Tibial artery (tissue), 4 donors: ENCODE results near the gene NKX6-2.

Source experiments
- DNase-seq, 2 donors: peaks; one replicate each; pipeline ENCODE4 v3.0.0-alpha.2; 2019
- H3K27ac ChIP-seq, 2 donors: fragments of 200-600 bp; sonication (generic) in 1 of 2; 1 replicate in 1 of 2; 2 replicates in 1 of 2; pipeline ENCODE4 v1.5.1; 2018 to 2019; ENCODE audit warnings: mild to moderate bottlenecking in 1 of 2
- H3K27me3 ChIP-seq, 2 donors: fragments of 200-600 bp; sonication (generic) in 1 of 2; one replicate each; pipeline versions ENCODE4 v1.5.1 to v1.6.0; 2016 to 2019
- H3K36me3 ChIP-seq, 3 donors: fragments of 200-600 bp; sonication (generic) in 2 of 3; one replicate each; pipeline ENCODE4 v1.5.1; 2016 to 2019; ENCODE audit warnings: mild to moderate bottlenecking in 2 of 3
- H3K4me1 ChIP-seq, 4 donors: fragments of 200-600 bp; sonication (generic) in 2 of 4; 1 replicate in 3 of 4; 2 replicates in 1 of 4; pipeline ENCODE4 v1.5.1; 2016 to 2019
- H3K4me3 ChIP-seq, 2 donors: fragments of 200-600 bp; sonication (generic) in 1 of 2; 1 replicate in 1 of 2; 2 replicates in 1 of 2; pipeline ENCODE4 v1.5.1; 2018 to 2019; ENCODE audit warnings: mild to moderate bottlenecking in 2 of 2
- H3K9me3 ChIP-seq, 3 donors: fragments of 200-600 bp; sonication (generic) in 1 of 3; one replicate each; pipeline ENCODE4 v1.5.1; 2016 to 2019
- intact Hi-C: fragments of 100-400 bp; cut with DNase I; formaldehyde crosslinking; loops from one replicate; pipeline ENCODE4 v1.15.0; 2023; ENCODE audit warnings: low total_unique reads
- TF ChIP-seq, protein P1 (sequence below), 2 experiments: fragments of 200-600 bp in 1 of 2; fragments of 450-650 bp in 1 of 2; IDR thresholded peaks; one replicate each; pipeline ENCODE4 v1.5.1; 2017 to 2019; ENCODE audit warnings: antibody characterized with exemption in 2 of 2, mild to moderate bottlenecking in 1 of 2, moderate library complexity in 1 of 2

NKX6-2 gene

DNA sequence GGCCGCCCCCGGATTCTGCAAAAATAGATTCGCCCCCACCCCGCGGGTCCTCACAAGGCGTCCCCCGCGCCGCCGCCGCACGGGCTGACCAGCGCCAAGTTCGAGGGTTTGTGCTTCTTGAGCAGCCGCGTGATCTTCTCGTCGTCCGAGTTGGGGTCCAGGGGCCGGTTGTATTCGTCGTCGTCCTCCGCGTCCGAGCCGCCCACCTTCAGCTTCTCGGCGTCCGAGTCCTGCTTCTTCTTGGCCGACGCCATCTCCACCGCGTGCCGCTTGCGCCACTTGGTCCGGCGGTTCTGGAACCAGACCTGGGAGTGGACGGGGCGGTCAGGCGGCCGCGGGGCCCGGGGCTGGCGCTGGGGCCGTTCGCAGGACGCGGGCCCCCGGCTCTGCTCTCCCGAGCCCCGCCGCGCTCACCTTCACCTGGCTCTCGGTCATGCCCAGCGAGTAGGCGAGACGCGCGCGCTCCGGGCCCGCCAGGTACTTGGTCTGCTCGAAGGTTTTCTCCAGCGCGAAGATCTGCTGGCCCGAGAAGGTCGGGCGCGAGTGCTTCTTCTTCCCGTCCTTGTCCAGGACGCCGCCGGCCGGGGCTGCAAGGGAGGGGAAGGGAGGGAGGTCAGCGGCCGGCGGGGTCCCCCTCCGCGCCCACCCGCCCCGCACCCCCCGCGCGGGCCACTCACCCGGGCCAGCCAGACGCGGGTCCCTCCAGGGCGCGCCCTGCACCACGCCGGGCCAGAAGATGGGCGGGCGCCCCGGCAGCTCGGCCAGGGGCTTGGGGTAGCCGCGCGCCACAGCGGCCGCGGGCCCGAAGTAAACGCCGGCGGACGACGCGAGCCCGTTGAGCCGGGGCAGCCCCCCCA, 853 bp downstream of the NKX6-2 start:
- intact Hi-C loops = no loop called here
- TF ChIP-seq, protein P1, sequence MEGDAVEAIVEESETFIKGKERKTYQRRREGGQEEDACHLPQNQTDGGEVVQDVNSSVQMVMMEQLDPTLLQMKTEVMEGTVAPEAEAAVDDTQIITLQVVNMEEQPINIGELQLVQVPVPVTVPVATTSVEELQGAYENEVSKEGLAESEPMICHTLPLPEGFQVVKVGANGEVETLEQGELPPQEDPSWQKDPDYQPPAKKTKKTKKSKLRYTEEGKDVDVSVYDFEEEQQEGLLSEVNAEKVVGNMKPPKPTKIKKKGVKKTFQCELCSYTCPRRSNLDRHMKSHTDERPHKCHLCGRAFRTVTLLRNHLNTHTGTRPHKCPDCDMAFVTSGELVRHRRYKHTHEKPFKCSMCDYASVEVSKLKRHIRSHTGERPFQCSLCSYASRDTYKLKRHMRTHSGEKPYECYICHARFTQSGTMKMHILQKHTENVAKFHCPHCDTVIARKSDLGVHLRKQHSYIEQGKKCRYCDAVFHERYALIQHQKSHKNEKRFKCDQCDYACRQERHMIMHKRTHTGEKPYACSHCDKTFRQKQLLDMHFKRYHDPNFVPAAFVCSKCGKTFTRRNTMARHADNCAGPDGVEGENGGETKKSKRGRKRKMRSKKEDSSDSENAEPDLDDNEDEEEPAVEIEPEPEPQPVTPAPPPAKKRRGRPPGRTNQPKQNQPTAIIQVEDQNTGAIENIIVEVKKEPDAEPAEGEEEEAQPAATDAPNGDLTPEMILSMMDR (IDR thresholded peaks at IDR 0.05) = no peak
- Histone ChIP-seq H3K27me3 (peaks cover 0 to 68% of the 10 kb centered on the region in 2 donors), H3K9me3 (peaks cover 0 to 14% (median 14%) of the 10 kb centered on the region in 3 donors), H3K4me1 (peaks cover 0 to 39% (median 32%) of the 10 kb centered on the region in 4 donors), H3K36me3 (peaks cover 36 to 38% (median 36%) of the 10 kb centered on the region in 3 donors), H3K4me3 (peak overlapping the region in 1 of 2 donors; percentile 26), H3K27ac (no peak overlapping the region)
- no peak for DNase-seq

DNA sequence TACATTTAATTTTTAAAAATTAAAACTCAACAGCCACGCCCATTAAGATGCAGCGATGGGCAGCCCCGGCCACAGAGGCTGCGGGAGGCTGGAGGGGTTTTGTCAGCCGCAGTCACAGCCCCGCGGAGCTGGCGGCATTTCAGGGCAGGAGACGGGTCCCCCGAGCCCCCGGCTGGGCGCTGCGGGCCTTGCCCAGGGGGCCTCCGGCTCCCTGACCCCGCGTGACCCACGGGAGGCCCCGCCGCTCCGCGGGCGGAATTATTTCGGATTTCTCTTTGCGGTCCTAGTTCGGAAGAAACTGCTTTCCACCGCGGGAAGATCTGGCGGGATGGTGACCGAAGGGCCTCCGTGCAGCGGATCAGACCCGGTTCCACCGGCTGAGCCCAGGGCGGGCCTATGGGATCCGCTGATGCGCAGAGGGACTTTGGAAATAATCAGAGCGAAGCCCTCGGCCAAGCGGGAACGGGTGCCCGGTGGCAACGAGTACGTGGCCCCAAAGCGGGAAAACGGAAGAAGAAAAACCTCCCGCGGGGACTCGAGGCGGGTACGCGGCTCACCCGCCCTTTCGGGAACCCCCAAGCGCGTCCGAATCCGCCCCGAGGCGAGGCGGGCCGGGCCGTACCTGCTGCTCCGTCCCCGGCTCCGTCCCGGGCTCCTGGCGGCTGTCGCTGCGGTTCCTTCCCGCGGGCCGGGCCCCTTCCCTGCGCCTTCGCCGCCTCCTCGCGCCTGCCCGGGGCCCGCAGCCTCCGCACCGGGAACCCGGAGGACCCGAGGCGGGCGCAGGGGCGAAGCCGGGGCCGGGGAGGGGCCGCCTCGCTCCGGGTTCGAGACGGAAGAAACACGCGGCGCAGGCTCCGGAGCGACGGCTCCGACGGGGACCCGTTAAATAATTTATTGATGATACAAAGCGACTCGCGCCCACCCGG, 1.7 kb downstream of the NKX6-2 start:
- TF ChIP-seq, protein P1 (IDR thresholded peaks at IDR 0.05) = no peak

DNA sequence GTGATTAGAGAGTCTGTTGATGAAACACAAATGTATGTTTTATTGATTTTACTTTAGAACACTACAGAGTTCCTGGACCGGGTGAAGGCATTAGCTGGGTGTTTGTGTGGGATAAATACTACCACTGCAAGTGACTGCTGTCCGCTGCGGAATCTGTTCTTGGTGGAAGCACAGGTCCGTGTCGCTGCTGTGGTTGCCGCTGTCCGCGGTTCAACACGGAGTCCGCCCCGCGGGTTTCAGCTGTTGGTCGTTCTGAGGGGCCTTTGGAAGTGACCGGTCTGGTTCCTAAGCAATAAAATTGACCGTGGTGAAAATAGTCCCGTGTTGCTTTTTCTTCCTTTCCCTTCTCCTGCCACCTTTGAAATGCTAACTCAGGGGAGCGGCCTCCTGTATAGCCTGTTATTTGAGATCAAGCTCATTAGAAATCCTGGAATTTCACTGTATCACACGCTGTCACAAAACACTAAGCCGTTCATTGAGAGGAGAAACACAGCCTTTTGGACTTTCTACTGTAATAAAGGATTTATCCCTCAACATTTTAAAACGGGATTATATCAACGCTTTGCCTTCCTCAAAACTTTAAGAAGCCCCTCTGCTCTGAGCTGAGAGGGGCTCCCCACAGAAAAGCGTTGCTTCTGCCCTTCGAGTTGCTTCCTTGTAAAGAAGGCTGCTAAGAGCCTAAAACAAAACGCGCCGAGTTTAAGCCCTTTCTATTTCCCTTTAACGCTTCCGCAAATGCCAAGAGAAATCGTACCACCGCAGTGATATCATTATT, 2.6 kb downstream of the NKX6-2 start:
- Histone ChIP-seq H3K27ac (no peak overlapping the region), H3K4me3 (no peak overlapping the region), H3K9me3 (peaks cover 0 to 14% (median 14%) of the 10 kb centered on the region in 3 donors), H3K4me1 (peaks cover 0 to 38% (median 32%) of the 10 kb centered on the region in 4 donors), H3K27me3 (peaks cover 0 to 50% of the 10 kb centered on the region in 2 donors), H3K36me3 (peaks cover 52 to 56% (median 54%) of the 10 kb centered on the region in 3 donors)
- no peak for DNase-seq
- TF ChIP-seq, protein P1 (IDR thresholded peaks at IDR 0.05) = no peak
- intact Hi-C loops = no loop called here

More for the DNA sequence above, 1.7 kb downstream of the NKX6-2 start:
- peaks cover 0 to 14% (median 14%) of the 10 kb centered on the region in 3 donors for H3K9me3 ChIP-seq
- peaks cover 44 to 47% (median 45%) of the 10 kb centered on the region in 3 donors for H3K36me3 ChIP-seq
- DNase-seq = no peak
- H3K27me3 ChIP-seq = peaks cover 0 to 59% of the 10 kb centered on the region in 2 donors
- H3K4me3 ChIP-seq = no peak overlapping the region
- intact Hi-C loops = no loop called here
- peaks cover 0 to 39% (median 32%) of the 10 kb centered on the region in 4 donors for H3K4me1 ChIP-seq
- no peak overlapping the region for H3K27ac ChIP-seq

DNA sequence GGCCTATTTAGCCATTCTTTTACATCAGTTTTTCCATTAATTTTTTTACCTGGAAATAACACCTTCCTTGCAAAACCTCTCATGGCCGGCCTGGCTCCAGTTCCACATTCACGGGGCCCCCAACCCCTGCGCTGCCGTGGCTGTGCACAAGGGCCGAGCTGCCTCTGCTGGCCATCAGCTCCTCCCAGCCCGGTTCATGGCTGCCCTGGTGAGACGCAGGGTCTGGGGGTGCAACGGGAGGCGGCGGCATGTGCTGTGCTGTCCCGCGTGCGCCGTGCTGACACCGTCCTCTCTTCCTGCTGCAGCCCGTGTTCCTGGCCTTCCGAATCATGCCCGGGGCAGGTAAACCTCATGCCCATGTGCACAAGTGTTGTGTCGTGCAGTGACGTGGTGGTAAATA, 4.4 kb downstream of the NKX6-2 start:
- H3K27ac ChIP-seq = no peak overlapping the region
- TF ChIP-seq, protein P1 (IDR thresholded peaks at IDR 0.05) = no peak
- H3K4me1 ChIP-seq = peaks cover 0 to 21% (median 17%) of the 10 kb centered on the region in 4 donors
- H3K27me3 ChIP-seq = peaks cover 0 to 32% of the 10 kb centered on the region in 2 donors
- H3K9me3 ChIP-seq = peaks cover 0 to 14% (median 14%) of the 10 kb centered on the region in 3 donors
- no peak overlapping the region for H3K4me3 ChIP-seq
- intact Hi-C loops = no loop called here
- no peak for DNase-seq
- peaks cover 58 to 70% (median 70%) of the 10 kb centered on the region in 3 donors for H3K36me3 ChIP-seq

DNA sequence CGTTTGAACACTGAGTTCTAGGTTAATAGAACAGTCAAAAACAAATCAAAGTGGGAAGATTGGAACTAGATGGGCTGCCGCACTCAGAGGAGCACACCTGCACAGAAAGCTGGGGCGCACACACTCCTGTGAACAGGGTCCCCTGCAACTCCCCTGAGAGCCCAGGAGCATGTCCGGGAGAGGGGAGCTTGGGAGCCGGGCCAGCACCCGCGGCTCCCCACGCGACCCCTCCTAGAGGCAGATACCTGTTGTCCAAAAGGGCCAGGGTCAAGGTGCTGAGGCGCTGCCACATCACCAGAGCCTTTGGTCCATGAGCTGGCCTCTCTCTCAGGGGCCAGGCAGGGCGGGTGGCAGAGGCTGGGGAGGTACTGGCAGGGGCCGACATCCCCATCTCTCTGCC, 5.6 kb downstream of the NKX6-2 start:
- no peak overlapping the region for H3K4me3 ChIP-seq
- TF ChIP-seq, protein P1 (IDR thresholded peaks at IDR 0.05) = no peak
- H3K36me3 ChIP-seq = peaks cover 58 to 82% (median 82%) of the 10 kb centered on the region in 3 donors
- peaks cover 0 to 22% of the 10 kb centered on the region in 2 donors for H3K27me3 ChIP-seq
- DNase-seq = no peak
- peaks cover 0 to 11% (median 8%) of the 10 kb centered on the region in 4 donors for H3K4me1 ChIP-seq
- no peak overlapping the region for H3K27ac ChIP-seq
- intact Hi-C loops = no loop called here
- H3K9me3 ChIP-seq = peaks cover 0 to 14% (median 14%) of the 10 kb centered on the region in 3 donors
